Stimulated activated CD4-positive, alpha-beta T cell treated with anti-CD3 and anti-CD28 coated beads, Interleukin-4, amount 100 ng/mL, for 24 hours (primary cell): ENCODE data around the gene EIF3M.

Experiments
- DNase-seq: peaks from one replicate; pipeline ENCODE4 v3.0.0-alpha.2; 2020

Gene EIF3M

GRCh38 chr11:32583459-32584271, at the start of gene EIF3M:
EIF3M (plus strand) TSS chr11:32583831; CDS start chr11:32583888, 57 bp downstream.
- peak; percentile 97 for DNase-seq

GRCh38 chr11:32538804-32539203, 44.8 kb upstream of the EIF3M start:
- DNase-seq, result no peak

- DNase-seq, result no peak
These were observed 33.9 kb upstream of the EIF3M start for GRCh38 chr11:32549611-32550187.

- DNase-seq, result no peak
These were observed 33.4 kb upstream of the EIF3M start for GRCh38 chr11:32550207-32550606.

GRCh38 chr11:32555091-32555490, 28.5 kb upstream of the EIF3M start:
- DNase-seq, result no peak

- DNase-seq, result no peak
These were observed 27.7 kb upstream of the EIF3M start for GRCh38 chr11:32555895-32556294.

GRCh38 chr11:32561835-32562234, 21.8 kb upstream of the EIF3M start:
- DNase-seq, result no peak

- no peak for DNase-seq
These were observed 20.6 kb upstream of the EIF3M start for GRCh38 chr11:32562839-32563599.

- DNase-seq, result no peak
These were observed 20.1 kb upstream of the EIF3M start for GRCh38 chr11:32563600-32563959.

GRCh38 chr11:32566517-32566916, 17.1 kb upstream of the EIF3M start:
- no peak for DNase-seq

- DNase-seq, result no peak
These were observed 16.5 kb upstream of the EIF3M start for GRCh38 chr11:32567154-32567553.

GRCh38 chr11:32569313-32569881, 14.2 kb upstream of the EIF3M start:
- no peak for DNase-seq

- DNase-seq, result no peak
These were observed 12.6 kb upstream of the EIF3M start for GRCh38 chr11:32571039-32571438.

- no peak for DNase-seq
These were observed 10.4 kb upstream of the EIF3M start for GRCh38 chr11:32573228-32573627.

GRCh38 chr11:32574421-32574820, 9.2 kb upstream of the EIF3M start:
- DNase-seq, result no peak

GRCh38 chr11:32575070-32575469, 8.6 kb upstream of the EIF3M start:
- DNase-seq, result no peak

GRCh38 chr11:32576456-32576855, 7.2 kb upstream of the EIF3M start:
- DNase-seq, result no peak

GRCh38 chr11:32580967-32581366, 2.7 kb upstream of the EIF3M start:
- DNase-seq, result no peak

GRCh38 chr11:32581556-32581955, 2.1 kb upstream of the EIF3M start:
- DNase-seq, result no peak

- DNase-seq, result no peak
These were observed 1.3 kb downstream of the EIF3M start for GRCh38 chr11:32584921-32585320.

- DNase-seq, result no peak
These were observed 3.1 kb downstream of the EIF3M start for GRCh38 chr11:32586576-32587190.

- no peak for DNase-seq
These were observed 10.6 kb downstream of the EIF3M start for GRCh38 chr11:32594272-32594671.

GRCh38 chr11:32596114-32596513, 12.5 kb downstream of the EIF3M start:
- DNase-seq, result peak; percentile 58
